Measurements from ENCODE around the gene TRIM54. TPM values are rescaled to one million over a fixed set of nuclear protein-coding genes. Genes with fewer than 3 reads are reported as not detected.

Gene TRIM54
- total and polyA plus RNA-seq, 2 of the 8 experiments (the other 6 are each of a cell fraction or from before 2014, with no cell fraction given): 3.9 to 5.8 TPM

GRCh38 chr2:27264753-27265535, 17.3 kb upstream of the TRIM54 start (continued):
- TF ChIP-seq CEBPB (IDR thresholded peaks at IDR 0.05; ENCODE audit: low read depth, low read length) (no peak), BRCA1 (IDR thresholded peaks at IDR 0.05; ENCODE audit: low read depth, low read length) (no peak), BACH1 (IDR thresholded peaks at IDR 0.05; ENCODE audit: low read length) (0 out of 2 replicates have a peak, but pooled peaks have one; percentile 9), CHD2 (IDR thresholded peaks at IDR 0.05; ENCODE audit: low read length) (no peak), CHD7 (IDR thresholded peaks at IDR 0.05; ENCODE audit: insufficient replicate concordance, low read length) (no peak), SIRT6 (IDR thresholded peaks at IDR 0.05; ENCODE audit: low read length) (no peak), ASH2L (IDR thresholded peaks at IDR 0.05; ENCODE audit: low read length) (peak; percentile 66), TEAD4 (IDR thresholded peaks at IDR 0.05; ENCODE audit: low read depth, low read length) (no peak; the same call in 1 of the 2 replicates), RBBP5 (IDR thresholded peaks at IDR 0.05; ENCODE audit: borderline replicate concordance, low read depth, low read length) (peak; percentile 66; the same call in 1 of the 2 replicates)

All from H1 (cell line).